ENCODE results near the gene RTBDN.
"Not testable (repeated sequence)": the region's sequence is repeated elsewhere in the genome, so short reads cannot be mapped to it uniquely, and the experiment has no call there.

Gene RTBDN

DNA sequence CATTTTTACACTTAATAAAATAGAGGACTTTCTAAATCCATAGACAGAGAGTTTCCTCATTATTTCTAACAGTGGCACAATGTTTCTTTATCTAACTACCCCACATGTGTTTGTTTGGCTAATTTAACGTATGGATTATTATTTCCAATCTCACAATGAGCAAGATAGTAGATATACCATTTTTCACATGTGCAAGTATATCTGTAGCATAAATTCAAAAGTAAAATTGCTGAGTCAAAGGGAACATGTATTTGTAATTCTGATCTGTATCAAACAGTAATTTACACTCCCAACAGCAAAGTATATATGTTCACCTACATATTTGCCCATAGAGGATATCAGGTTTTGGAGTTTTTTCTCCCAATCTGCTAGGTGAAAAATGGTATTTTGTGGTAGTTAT lies 22.3 kb upstream of the RTBDN start:
- no peak for DNase-seq (ENCODE audit: low spot score)

DNA sequence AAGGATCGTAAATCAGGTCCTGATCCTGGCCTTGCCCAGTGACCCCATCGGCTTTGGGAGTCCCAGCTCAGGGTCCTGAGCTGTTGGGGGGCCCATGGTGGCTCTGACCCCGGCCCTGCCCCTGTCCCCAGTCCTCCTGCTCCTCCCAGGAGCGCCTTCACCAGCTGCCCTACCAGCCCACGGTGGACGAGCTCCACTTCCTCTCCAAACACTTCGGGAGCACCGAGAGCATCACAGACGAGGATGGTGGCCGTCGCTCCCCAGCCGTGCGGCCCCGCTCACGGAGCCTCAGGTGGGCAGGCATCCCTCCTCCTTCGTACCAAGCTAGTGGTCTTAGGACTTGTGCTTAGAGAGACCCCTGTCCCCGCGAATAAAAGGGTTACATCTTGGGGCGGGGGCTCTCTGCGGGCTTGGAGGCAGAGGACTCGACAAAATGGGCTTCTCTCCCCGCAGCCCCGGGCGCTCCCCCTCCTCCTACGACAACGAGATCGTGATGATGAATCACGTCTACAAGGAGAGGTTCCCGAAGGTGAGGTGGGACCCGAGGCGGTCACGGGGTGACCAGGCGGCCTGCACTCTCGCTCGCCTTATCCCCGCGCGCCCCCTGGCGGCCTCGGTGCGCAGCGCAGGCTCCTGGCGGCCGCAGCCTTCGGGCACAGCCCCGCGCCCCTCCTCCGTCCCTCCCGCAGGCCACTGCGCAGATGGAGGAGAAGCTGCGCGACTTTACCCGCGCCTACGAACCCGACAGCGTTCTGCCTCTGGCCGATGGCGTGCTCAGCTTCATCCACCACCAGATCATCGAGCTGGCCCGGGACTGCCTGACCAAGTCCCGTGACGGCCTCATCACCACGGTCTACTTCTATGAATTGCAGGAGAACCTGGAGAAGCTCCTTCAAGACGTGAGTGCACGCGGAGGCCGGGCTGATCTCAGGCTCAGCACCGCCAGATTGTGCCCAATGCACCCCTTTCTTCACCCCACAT lies 13.1 kb upstream of the RTBDN start:
- peak; percentile 90 for DNase-seq (ENCODE audit: low spot score)

DNA sequence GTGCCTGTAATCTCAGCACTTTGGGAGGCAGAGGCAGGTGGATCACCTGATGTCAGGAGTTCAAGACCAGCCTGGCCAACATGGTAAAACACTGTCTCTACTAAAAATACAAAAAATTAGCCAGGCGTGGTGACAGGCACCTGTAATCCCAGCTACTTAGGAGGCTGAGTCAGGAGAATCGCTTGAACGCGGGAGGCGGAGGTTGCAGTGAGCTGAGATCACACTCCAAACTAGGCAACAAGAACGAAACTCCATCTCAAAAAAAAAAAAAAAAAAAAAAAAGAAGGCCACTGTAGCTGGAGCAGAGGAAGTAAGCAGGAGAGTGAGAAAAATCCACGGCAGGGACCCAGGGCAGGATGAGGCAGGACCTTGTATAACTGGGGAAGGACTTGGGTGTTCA lies 12.2 kb upstream of the RTBDN start:
- DNase-seq (ENCODE audit: low spot score), result not testable (repeated sequence)

DNA sequence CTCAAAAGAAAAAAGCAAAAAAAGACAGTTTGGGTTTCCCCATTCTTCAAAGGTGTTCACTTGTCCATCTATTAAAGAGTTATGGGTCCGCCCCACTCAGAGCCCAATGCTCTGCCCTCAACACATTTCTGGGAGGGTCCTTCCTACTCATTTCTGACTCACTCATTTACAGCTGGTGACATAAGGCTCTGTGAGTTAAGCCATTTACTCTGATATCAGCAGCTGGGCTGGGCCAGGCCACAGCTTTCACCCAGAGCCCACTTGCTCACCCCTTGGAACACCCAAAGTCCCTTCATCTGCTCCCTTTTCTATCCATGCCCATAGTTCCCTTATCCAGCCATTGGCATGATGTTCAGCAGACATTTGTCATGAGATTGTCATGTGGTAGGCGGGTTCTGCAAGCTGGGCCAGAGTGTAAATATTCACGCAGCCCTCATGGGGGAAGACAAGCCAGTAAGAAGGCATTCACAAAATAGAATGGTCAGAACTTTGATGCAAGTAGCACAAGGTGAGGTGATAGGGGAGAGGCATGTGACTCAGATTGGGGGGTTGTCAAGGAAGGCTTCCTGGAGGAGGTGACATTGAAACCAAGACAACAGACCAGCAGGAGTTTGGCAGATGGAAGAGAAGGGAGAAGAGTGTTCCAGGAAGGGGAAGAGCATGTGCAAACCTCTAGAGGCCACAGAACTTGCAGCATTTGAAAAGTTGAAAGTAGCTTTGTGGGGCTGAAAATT lies 9.8 kb upstream of the RTBDN start:
- DNase-seq (ENCODE audit: low spot score), result no peak

DNA sequence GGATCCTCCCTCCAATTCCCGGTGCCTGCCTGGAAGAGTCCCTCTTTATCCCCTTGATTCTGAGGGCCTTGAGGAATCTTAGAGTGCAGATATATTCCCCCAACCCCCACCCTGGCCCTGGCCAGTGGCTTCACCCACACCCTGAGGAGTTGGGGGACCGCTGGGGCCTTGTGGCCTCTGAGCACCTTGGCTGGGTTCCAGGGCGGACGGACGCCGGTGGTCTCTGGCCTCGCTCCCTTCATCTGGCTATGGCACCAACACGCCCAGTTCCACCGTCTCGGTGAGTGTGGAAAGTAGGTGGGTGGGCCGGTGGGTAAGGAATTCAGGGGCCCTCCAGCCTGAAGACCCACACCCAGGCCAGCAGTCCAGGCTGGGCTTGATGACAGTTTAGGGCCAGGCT lies 8.9 kb upstream of the RTBDN start:
- no peak for DNase-seq (ENCODE audit: low spot score)

DNA sequence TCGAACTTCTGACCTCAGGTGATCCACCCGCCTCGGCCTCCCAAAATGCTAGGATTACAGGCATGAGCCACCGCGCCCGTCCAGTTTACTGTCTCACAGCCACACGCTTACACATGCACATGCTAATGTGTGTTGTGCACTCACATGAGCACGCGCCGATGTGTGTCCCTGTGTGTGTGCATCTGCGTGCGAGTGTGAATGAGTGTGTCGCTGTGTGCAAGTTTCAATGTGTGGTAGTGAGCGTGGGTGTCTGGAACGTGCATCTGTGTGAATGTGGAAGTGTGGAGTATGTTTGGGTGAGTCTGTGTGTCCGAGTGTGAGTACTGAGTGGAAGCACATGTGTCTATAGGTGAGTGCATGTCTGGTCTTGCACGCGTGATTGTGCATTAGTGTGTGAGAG lies 8.1 kb upstream of the RTBDN start:
- no peak for DNase-seq (ENCODE audit: low spot score)

DNA sequence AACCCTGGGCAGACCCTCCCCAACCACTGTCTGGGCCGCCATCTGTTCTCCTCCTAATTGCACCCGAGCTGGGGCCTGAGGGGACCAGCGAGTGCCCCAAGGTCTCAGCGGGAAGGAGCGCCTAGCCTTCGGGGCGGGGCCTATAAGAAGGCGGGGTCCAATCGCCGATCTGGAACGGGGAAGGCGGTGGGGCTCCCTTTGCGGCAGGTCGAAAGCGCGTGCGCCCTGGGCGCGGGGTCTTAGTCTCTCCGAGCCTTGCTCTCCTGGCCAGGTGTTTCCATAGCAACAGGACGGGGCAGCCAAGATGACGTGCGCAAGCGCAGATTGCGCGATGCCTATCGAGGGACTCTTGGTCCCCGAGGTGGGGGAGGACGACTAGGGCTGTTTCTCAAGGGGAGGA lies 6.7 kb upstream of the RTBDN start:
- DNase-seq (ENCODE audit: low spot score), result no peak

DNA sequence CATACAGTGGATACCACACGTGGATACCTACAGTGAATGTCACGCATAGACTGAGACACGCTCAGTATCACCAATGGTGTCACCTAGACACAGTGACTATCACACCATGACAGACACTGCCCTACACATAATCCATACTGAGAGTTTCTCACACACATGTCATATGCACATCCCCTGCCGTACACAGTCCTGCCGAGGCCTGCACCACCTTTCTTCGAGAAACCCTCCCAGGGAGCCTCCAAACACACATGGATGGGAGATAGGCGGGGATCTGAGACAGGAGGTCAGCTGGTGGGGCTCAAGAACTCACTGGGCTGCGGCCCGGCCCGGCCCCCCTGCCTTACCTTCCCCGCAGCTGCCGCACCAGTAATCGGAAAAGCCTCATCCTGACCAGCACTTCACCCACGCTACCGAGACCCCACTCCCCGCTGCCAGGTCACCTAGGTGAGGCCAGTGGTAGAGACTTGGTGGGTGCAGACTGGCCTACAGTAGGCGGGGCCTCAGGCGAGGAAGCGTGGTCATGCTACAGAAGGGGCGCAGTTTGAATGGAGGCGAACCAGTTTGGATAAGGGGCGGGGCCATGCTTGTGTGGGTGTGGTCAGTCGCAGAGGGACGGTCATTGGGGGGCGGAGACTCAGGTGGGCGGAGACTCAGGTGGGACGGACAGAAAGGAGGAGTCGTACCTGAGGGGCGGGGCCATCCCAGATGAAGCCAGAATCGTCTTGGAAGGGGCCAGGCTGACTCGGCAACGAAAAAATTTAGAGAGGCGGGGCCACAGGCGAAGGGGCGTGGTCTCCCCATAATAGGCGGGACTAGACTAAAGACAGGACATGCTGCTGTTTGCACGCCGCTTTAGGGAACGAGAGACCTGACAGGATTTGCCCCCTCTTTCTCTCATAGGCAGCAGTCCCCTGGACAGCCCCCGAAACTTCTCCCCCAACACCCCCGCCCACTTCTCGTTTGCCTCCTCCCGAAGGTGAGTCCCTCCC lies 6.0 kb upstream of the RTBDN start:
- DNase-seq (ENCODE audit: low spot score), result no peak

DNA sequence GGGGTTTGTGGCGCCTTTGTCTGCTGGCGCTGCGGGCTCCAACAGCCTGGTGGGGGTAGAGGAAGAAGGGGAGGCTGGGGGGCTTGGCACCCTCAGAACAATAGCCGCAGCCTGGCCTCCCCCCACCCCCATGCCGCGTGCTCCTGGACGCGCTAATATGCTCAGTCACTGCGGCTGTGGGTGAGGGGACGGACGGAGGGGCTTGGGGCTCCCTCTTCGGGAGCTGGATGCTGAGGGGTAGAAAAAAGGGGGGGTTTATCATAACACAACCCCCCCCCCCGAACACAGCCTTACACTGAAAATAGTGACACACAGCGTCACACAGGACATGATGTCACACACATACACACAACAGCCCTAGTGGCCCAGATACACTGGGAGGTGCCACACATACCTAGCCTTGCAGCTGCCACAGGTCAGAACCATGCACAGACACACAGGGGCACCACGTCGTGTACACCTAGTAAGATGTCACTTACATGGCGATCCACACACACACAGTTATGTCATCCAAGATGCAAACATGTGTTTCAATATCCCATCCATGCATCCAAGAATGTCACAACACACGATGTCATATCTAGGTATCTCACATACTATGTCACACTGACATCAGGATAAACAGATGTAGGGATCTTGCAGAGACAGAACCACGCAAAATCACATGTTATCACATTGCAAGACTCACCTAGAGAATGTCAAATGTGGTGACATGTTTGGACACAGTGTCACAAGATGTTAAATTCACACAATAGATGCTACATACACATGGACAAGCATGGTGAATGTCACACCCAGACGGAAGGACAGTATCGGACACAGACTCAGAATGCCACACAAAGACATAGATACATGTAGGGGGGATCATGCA lies 4.7 kb upstream of the RTBDN start:
- DNase-seq (ENCODE audit: low spot score), result no peak

DNA sequence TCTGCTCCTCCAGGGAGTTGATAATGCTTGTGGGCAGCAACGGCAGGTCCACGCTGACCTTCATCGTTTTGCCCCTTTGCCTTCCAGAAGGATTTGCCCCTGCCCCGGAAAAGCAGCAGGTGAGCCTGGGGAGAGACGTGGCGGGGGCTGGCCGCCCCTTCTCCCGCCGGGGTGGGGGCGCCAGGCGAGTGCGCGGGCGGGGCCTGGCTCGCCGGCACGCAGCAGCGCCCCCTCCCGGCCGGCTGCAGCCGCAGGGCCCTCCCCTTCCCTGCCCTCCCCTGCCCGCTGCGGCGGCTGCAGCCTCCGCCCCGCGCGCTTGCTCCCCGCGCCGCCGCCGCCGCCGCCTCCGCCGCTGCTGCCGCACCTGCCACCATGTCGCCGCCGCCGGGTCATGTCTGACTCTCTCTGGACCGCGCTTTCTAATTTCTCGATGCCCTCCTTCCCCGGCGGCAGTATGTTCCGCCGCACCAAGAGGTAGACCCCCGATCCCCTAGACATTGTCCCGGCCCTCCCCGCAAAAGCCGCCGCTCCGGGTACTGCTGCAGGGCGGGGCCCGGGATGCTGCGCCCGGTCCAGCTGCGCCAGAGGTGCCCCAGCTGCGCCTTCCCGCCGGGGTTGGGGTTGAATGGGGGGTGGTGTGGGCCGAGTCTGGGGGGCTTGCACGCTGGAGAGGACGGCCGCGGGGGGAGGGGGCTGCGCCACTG lies 4.0 kb upstream of the RTBDN start, which contains the start of gene MAST1:
Gene MAST1, plus strand, starts transcription at position 334 of the 704 bp plus-strand sequence. Its CDS starts 58 bp downstream, at position 392.
- DNase-seq (ENCODE audit: low spot score), result no peak

DNA sequence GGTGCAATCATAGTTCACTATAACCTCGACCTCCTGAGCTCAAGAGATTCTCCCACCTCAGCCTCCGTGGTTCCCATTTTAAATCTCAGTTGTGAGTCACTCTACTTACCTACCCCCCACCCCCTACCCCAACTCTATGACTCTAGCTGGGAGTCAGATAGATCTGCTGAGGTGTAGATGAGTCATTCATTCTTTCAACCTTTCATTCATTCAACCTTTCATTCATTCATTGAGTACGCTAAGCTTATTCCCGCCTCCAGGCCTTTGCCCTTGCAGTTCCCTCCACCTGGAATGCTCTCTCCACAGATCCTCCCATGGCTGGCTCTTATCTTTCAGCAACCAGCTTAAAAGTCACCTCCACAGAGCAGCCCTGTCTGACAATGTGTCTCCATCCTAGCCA lies 2.8 kb upstream of the RTBDN start:
- no peak for DNase-seq (ENCODE audit: low spot score)

DNA sequence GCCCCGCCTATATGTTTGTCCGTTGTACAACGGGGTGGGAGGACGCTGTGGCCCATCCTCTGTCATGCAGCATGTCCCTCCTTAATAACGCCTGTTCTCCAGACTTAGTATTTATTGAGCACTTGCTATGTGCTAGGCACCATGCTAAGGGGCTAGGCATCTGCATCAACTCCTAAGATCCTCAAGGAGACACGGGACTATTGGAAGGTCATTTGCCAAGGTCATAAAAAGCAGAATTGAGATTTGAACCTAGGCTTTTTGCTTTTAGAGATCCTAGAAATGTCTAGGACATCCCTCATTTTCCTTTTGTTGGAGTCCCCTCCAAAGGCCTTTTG lies 2.1 kb upstream of the RTBDN start:
- DNase-seq (ENCODE audit: low spot score), result no peak

DNA sequence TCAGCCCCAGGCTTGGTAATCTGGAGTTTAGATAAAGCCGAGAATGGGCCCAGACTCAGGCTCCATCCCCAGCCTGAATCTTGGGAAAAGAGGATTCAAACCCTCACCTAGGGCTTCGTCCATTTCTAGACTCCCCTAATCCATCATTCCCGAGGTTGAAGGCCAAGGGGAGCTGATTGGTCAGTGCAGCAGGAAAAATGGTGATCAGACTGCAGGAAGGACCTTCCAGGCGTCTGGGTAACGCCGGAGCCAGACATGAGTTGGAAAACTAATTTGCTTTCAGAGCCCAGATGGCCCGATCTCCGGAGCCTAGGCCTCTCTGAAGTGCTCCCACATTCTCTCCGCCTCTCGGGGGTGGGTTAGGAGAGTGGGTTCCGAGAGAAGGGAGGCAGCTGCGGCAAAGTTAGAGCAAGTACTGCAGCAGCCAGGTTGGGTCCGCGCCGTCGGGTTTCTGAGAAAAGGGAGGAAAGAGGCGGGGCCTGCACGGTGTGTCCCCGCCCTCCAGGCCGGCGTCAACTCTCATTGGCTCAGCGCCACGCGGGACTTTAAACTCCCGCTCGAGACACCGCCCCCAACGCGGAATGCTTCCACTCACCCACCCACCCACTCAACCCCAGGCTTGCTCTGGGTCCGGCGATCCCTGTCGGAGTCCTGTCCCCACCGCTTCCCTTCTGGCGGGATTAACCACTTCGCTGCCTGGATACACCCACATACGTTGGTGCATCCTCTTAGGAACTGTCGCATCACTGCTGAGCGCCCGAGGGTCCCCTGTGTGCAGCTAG lies 788 bp upstream of the RTBDN start:
- DNase-seq (ENCODE audit: low spot score), result no peak

DNA sequence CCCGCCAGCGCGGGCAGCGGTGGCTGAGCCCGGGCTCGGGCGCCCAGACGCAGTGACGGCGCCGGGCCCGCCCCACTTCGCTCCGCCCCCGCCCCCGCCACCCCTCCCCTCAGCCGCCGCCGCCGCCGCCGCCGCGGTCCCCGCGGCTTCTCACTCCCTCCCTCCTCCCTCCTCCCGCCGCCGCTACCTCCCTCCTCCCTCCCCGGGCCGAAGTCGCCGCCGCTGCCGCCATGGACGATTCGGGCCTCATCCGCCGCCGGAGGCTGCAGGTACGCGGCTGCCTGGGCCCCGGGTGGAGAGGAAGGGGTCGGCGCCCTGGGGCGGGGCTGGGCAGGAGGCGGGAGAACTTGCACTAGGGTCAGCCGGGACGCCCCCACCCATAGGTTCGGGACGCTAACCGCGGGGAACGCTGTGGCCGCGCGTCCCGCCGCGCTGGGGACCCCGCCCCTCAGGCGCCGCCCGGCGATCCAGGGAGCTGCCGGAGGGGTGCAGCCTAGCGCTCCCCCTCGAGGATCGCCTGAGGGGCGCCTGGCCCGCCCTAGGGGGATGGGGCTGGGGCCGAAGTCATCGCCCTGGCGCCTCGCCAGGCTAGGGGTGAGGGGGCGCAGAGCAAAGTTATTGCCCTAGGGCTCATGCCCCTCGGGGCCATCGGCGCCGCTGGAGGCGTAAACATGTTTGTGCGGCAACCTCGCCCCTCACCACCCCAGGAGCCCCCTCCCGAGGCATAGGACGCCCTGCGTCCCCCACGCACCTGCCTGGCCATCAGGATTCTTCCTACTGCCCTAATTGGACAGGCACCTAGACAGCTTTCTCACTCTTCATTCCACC lies 427 bp downstream of the RTBDN start:
- DNase-seq (ENCODE audit: low spot score), result no peak

DNA sequence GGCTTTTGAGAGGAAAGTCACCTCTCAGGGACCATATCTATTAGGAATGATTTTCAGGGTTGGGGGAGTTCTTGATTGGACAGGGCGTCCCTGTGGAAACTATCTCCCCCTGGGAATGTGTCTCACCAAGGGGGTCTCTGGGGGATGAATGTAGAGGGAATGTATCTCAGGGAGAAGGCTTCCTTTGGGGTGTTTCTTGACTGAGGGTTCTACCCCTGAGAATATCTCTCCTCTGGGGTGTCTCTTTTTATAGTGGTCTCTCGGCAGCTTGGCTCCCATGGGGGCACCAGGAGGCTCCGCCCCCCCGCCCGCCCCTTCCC lies 1.0 kb downstream of the RTBDN start:
- no peak for DNase-seq (ENCODE audit: low spot score)

DNA sequence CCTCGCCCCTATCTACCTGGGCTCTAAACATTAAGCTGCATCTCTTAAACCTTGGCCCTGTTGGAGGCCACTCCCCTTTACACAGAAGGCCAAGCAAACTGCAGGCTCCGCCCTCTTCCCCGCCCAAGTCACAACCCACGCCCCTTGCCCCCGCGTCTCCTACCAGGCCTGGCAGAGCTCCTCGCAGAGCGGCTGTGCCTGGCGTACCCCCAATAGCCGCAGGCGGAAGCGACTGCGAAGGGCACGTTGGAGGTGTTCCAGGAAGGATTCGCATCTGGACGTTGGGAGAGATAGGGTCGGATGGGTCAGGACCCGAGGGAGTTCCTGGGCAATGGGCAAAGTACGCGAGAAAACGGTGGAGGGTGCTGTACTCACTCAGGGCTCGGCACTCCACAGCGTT lies 5.9 kb downstream of the RTBDN start:
- no peak for DNase-seq (ENCODE audit: low spot score)

DNA sequence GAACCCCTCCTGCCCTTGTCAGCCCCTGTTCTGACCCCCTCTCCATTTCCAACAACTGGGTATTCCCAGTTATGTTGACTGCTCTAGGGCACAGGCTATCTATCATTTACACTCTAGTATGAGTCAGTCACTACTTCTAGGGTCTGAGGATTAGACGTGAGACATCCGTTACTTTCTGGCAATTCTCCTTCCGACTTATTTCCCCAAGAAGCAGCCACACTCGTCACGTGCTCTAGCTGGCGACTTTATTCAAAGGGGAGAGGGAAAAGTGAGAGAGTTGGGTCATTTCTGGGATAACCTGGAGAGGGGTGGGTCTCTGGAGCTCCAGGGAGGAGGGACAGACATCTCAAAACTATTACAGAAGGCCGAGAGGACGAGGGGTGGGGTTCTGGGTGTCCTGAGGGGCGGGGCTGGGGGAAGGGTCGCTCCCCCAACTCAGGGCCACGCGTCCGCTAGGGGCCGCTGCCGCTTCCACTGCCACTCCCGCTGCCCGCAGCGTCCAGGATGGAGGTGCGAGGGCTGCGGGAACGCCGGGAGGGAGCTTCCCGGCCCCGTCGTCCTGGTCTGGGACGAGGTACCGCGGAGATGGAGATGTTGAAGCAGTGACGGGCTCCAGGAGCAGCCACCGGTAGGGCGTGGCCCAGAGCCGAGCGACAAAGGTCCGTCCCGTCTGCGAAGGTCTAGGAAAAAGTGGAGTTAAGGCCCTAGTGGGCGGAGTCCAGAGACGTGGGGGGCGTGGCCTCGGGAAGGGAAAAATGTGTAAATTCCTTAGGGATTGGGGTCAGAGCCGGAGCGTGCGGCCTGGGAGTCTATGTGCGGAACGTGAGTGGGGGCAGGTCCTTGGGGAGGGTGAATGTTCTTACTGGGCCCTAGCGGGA lies 8.9 kb downstream of the RTBDN start:
- no peak for DNase-seq (ENCODE audit: low spot score)

DNA sequence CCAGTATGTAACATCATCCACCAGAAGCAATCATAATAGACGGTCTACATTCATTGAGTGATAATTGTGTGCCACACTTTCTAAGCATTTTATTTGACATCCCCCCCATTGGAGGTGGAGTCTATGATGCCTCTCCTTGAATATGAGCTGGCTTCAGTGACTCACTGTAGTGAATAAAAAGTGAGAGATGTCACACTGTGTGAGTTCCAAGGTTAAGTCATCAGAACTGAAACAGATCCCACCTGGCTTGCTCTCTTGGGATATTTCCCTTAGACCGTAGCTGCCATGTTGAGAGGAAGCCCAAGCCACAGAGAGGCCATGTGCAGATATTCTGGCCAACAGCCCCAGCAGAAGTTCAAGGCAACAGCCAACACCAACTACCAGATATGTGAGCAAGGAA lies 12.6 kb downstream of the RTBDN start:
- no peak for DNase-seq (ENCODE audit: low spot score)

Data from left forelimb (tissue), 1 donor.